DND-41 (cell line): ENCODE measurements around the gene SPDYE2B.
"Not testable (repeated sequence)": the region's sequence is repeated elsewhere in the genome, so short reads cannot be mapped to it uniquely, and the experiment has no call there.

Source experiments
- ATAC-seq: fragments of 200-7000 bp; cut with Tn5 transposase; 3 replicates; pipeline ENCODE4 v1.9.1; 2021; ENCODE audit warnings: low read depth; ENCODE audit not compliant: insufficient read depth
- DNase-seq: peaks from one replicate; pipeline ENCODE4 v3.0.0-alpha.2; 2020
- H2AFZ ChIP-seq: 2 replicates; pipeline ENCODE4 v1.6.0; 2012; ENCODE audit warnings: low read depth, low read length
- H3K27ac ChIP-seq: 2 replicates; pipeline ENCODE4 v1.5.1; 2012; ENCODE audit warnings: low read length, inconsistent platforms
- H3K27me3 ChIP-seq: fragments of 200-600 bp; sonication (generic); 2 replicates; pipeline ENCODE4 v1.6.0; 2012; ENCODE audit warnings: low read length, mild to moderate bottlenecking, inconsistent platforms; ENCODE audit not compliant: insufficient read depth, poor library complexity
- H3K36me3 ChIP-seq: 2 replicates; pipeline ENCODE4 v1.5.1; 2012; ENCODE audit warnings: low read length, inconsistent platforms; ENCODE audit not compliant: insufficient read depth
- H3K4me1 ChIP-seq: 2 replicates; pipeline ENCODE4 v1.5.1; 2012; ENCODE audit warnings: mild to moderate bottlenecking, low read length; ENCODE audit not compliant: insufficient read depth
- H3K4me2 ChIP-seq: 2 replicates; pipeline ENCODE4 v1.6.0; 2012; ENCODE audit warnings: mild to moderate bottlenecking, moderate library complexity, low read length, inconsistent platforms; ENCODE audit not compliant: insufficient read depth
- H3K4me3 ChIP-seq, 2 experiments: fragments of 200-600 bp in 1 of 2; shearing (Covaris generic) in 1 of 2; 2 replicates each; pipeline ENCODE4 v1.5.1; 2012 to 2016; ENCODE audit warnings: inconsistent platforms in 2 of 2, low read length in 2 of 2, mild to moderate bottlenecking in 2 of 2, low read depth in 1 of 2, moderate library complexity in 1 of 2
- H3K79me2 ChIP-seq: 2 replicates; pipeline ENCODE4 v1.6.0; 2012; ENCODE audit warnings: low read length, inconsistent platforms; ENCODE audit not compliant: insufficient read depth
- H3K9ac ChIP-seq: 2 replicates; pipeline ENCODE4 v1.6.0; 2012; ENCODE audit warnings: low read depth, mild to moderate bottlenecking, inconsistent platforms, low read length, moderate library complexity
- H3K9me3 ChIP-seq: 2 replicates; pipeline ENCODE4 v1.5.1; 2012; ENCODE audit warnings: low read length, moderate library complexity, mild to moderate bottlenecking, inconsistent platforms; ENCODE audit not compliant: insufficient read depth, severe bottlenecking
- H4K20me1 ChIP-seq: 2 replicates; pipeline ENCODE4 v1.6.0; 2012; ENCODE audit warnings: low read length; ENCODE audit not compliant: insufficient read depth

SPDYE2B gene

DNA sequence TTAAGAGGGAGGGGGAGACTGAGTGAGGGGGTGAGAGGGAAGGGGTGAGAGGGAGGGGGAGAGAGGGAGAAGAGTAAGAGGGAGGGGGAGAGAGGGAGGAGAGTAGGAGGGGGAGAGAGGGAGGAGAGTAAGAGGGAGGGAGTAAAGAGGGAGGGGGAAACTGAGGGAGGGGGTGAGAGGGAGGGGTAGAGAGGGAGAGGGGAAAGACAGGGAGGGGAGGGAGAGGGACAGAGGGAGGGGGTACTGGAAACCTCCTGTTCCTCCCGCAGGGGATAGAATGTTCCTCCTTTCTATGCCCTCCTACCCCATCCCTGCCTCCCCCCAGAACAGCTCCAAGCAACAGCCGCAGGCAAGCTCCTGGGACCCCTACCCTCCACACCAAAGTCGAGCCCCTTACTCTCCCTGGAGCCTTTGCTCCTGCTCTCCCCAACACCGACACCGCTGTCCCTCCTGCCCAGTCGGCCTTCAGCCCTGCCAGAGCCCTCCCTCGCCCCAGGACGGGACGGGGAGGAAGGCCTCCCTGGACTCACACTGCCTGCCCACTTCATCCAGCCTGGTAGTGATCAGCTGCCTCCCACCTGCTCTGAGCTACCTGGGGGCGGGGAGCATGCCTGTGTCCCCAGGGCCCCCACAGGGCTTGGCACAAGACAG, 38.3 kb upstream of the SPDYE2B start:
- DNase-seq, result peak; percentile 39
- H3K36me3 ChIP-seq, H3K9ac ChIP-seq, H3K79me2 ChIP-seq, H3K9me3 ChIP-seq, H3K4me1 ChIP-seq, H2AFZ ChIP-seq, H4K20me1 ChIP-seq, H3K27ac ChIP-seq, H3K27me3 ChIP-seq, ATAC-seq: not testable (repeated sequence)
- Histone ChIP-seq H3K4me2 (peak overlapping the region; percentile 59), H3K4me3 (peak overlapping the region in 1 of 2 experiments; percentile 42; a peak in 2 of 4 replicates)

DNA sequence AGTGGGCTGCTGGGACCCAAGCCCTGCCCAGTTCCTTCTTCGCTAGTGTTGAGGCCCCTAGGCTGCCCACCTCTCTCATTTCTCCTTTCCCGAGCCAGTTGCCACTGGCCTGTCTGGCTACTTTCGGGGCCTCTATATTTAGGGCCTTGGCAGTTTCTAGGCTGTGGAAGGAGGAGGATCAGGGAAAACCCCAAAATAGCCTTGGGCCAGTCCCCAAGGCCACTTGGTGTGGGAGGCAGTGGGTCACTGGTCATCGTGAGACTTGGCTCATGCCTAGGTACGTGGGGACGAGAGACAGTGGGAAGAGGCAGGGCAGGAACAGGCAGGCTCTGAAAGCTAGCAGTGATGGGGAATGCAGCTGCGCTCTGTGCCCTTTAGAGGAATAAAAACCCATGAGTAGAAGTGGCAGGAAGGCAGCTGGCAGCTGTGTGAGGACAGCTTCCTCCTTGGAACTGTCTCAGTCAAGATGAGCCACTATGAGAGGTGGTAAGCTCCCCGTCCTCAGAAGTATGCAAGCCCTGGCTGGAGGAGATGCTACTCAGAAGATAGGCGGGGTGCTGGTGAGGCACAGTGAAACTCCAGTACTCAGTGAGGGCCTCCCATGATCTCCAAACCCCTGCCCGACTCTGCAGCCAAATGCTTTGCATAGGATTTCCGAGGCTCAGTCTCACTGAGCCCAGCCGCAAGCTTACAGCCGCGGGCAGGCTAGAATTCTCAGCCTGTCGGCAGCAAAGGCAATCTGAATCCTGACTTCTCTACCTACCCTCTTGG, 36.4 kb upstream of the SPDYE2B start:
- not testable (repeated sequence) for H4K20me1 ChIP-seq, H3K9me3 ChIP-seq, H3K4me1 ChIP-seq, H3K4me3 ChIP-seq, H3K9ac ChIP-seq, H3K27me3 ChIP-seq, H3K4me2 ChIP-seq, ATAC-seq, H3K27ac ChIP-seq, H3K79me2 ChIP-seq, H2AFZ ChIP-seq, H3K36me3 ChIP-seq
- DNase-seq, result peak; percentile 7

DNA sequence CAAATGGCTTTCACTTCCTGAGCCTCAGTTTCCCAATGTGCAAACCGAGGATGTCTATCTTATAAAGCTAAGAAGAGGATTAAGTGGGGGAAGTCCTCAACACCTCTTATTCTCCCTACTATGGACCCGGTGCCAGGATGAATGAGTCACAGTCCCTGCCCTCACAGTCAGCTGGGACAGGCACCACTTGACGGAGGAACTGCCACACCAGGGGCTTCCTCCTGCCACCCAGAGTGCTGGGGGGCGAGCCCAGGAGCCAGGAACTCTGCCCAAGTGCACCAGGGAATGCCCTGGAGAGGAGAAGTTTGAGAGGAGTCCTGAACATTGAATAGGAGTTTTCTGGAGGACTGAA, 35.8 kb upstream of the SPDYE2B start:
- not testable (repeated sequence) for H3K9me3 ChIP-seq, H3K36me3 ChIP-seq, H3K4me3 ChIP-seq, H3K9ac ChIP-seq, H3K27ac ChIP-seq, DNase-seq, H2AFZ ChIP-seq, H3K4me1 ChIP-seq, H4K20me1 ChIP-seq, H3K27me3 ChIP-seq, ATAC-seq, H3K4me2 ChIP-seq, H3K79me2 ChIP-seq

DNA sequence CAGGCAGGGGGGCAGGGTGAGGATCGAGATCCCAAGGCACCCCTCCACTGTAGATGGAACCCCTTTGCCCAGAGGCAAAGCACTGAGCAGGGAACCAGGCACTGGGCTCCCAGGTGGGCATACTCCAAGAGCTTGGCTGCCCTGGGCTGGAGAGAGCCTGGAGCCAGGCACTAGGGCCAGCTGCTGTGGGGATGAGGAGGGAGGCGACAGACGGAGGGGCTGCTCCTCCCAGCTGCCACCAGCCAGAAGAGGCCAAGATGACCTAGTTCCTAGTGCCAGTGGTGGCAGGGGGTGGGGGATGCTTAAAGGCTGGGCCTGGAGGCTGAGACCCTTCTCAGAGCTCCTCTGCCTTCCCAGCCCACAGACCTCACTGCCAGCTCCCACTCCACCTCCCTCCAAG, 35.2 kb upstream of the SPDYE2B start:
- H3K79me2 ChIP-seq, DNase-seq, H3K27me3 ChIP-seq, H3K4me2 ChIP-seq, H3K27ac ChIP-seq, H3K36me3 ChIP-seq, H3K9me3 ChIP-seq, ATAC-seq, H2AFZ ChIP-seq, H3K9ac ChIP-seq, H3K4me1 ChIP-seq, H3K4me3 ChIP-seq, H4K20me1 ChIP-seq: not testable (repeated sequence)

DNA sequence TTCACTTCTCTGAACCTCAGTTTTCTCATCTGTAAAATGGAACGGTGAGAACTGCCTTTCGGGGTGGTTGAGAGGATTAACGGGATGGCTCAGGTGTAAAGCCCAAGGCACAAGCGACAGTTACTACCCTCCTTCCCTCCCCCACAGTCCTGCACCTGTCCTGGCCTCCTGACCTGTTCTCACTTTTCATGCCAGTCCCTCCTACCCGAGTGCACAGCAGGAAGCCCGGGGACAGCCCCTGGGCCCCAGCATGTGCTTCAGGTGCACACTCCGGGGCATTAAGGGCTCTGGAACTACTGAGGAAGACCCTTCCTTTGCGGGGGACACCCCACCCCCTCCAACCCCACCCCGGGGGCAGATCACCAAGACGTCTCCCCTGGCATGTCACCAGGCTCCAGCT, 34.2 kb upstream of the SPDYE2B start:
- not testable (repeated sequence) for ATAC-seq, H2AFZ ChIP-seq

DNA sequence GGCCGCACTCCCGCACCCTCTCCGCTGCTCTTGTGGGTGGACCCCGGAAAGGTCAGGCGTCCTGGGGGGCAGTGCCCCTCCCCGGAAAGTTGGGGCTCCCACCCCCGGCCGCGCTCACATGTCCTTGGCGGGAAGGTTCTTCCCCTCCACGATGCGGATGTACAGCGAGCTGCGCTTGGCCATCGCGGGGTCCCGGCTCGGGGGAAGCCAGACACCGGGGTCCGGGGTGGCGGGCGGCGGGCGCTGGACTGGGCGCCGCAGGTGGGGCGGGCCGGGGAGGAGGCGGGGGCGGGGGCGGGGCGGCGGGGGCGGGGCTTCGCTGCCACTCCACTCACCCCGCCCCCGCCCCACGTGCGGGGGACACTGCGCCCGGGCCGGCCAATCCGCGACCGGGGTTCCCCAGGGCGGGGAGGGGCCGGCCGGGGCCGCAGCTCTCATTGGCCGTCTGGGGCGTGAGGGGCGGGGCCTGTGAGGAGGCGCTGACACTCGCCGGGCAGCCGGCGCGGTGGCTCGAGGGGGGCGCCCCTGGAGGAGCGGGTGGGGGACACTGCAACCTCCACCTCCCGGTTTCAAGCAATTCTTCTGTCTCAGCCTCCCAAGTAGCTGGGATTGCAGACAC, 33.5 kb upstream of the SPDYE2B start, which contains the start of gene RASA4:
RASA4 (minus strand) TSS at position 250 of the 619 bp plus-strand sequence; CDS start at position 183, 67 bp downstream.
- not testable (repeated sequence) for H3K4me2 ChIP-seq, H3K36me3 ChIP-seq, H3K27ac ChIP-seq, H3K79me2 ChIP-seq, H3K9me3 ChIP-seq, H4K20me1 ChIP-seq, H3K27me3 ChIP-seq, H3K4me1 ChIP-seq, H3K4me3 ChIP-seq, H2AFZ ChIP-seq, H3K9ac ChIP-seq
- peak; percentile 16 for DNase-seq
- peak; percentile 92 for ATAC-seq

More for the DNA sequence above, 34.2 kb upstream of the SPDYE2B start:
- DNase-seq, H3K27me3 ChIP-seq, H3K9ac ChIP-seq, H3K9me3 ChIP-seq, H3K36me3 ChIP-seq, H3K27ac ChIP-seq, H3K4me2 ChIP-seq, H3K79me2 ChIP-seq, H3K4me3 ChIP-seq, H3K4me1 ChIP-seq, H4K20me1 ChIP-seq: not testable (repeated sequence)

DNA sequence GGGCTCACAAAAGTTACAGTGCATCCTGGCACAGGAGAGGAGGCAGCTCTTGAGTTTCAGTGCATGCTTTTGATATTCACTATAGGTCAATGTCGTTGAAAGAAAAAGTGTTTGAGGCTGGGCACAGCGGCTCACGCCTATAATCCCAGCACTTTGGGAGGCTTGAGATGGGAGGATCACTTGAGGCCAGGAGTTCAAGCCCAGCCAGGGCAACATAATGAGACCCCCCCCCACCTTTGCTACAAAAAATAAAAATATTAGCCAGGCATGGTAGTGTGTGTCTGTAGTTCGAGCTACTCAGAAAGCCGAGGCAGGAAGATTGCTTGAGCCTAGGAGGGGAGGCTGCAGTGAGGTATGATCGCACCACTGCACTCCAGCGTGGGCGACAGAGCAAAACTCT, 32.0 kb upstream of the SPDYE2B start:
- H3K4me2 ChIP-seq, H3K4me3 ChIP-seq, DNase-seq, H3K4me1 ChIP-seq, H2AFZ ChIP-seq, H3K27ac ChIP-seq, H3K27me3 ChIP-seq, H3K79me2 ChIP-seq, H3K9ac ChIP-seq, H4K20me1 ChIP-seq, ATAC-seq, H3K36me3 ChIP-seq, H3K9me3 ChIP-seq: not testable (repeated sequence)

DNA sequence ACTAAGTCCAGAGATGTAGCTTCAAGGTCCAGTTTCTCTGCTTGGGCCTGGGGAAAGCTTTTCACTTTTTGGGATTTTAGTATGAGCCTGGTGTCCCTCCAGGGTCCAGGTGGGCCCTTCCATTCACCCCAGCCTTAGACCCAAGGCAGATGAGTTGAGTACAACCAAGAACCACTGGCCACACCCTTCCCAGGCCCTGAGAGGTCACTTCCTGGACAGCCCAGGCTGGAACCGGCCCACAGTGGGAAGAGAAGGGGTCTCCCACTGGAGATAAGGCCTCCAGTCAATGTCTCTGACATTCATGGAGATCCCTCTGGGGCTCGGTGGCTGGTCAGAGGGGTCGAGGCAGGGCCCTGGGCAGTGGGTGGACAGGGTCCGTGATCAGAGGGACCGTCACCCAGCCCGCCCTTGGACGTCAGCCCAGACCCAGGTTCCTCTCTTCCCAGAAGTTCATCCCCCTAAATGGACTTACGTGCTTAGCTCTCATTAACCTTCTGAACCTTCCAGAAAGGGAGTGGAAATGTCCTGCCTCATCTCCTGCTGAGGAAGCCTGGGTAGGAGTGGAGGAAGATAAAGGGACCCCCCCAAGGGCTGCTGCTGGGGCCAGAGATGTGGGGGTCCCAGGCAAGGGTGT, 22.7 kb upstream of the SPDYE2B start:
- ATAC-seq, H3K79me2 ChIP-seq, H2AFZ ChIP-seq, H3K4me1 ChIP-seq, H4K20me1 ChIP-seq, H3K36me3 ChIP-seq, H3K9ac ChIP-seq, DNase-seq, H3K4me2 ChIP-seq, H3K27me3 ChIP-seq, H3K4me3 ChIP-seq, H3K9me3 ChIP-seq, H3K27ac ChIP-seq: not testable (repeated sequence)
